Measurements from ENCODE around the gene GREB1.
A peak's percentile ranks its signal among the peaks of the same experiment; 100 is the strongest.

The GREB1 gene

GRCh38 chr2:11535899-11536344 is 2.1 kb downstream of the GREB1 start:
- H3K9me3 ChIP-seq (ENCODE audit: low read length), result no peaks in the 10 kb centered on the region
- H3K9ac ChIP-seq (ENCODE audit: low read length), result no peak overlapping the region
- no peak overlapping the region for H3K27ac ChIP-seq (ENCODE audit: low read depth, low read length, poor library complexity, severe bottlenecking)
- H3K4me1 ChIP-seq (ENCODE audit: insufficient read depth, low read length, severe bottlenecking), result peaks cover 16% of the 10 kb centered on the region
- no peak overlapping the region for H3K4me2 ChIP-seq (ENCODE audit: low read length)
- no peaks in the 10 kb centered on the region for H4K20me1 ChIP-seq (ENCODE audit: insufficient read depth, low read length)
- no peaks in the 10 kb centered on the region for H3K36me3 ChIP-seq (ENCODE audit: insufficient read depth, low read length)
- H3K27me3 ChIP-seq (ENCODE audit: insufficient read depth, low read length), result no peaks in the 10 kb centered on the region
- H2AFZ ChIP-seq (ENCODE audit: low read length), result no peak overlapping the region
- H3K79me2 ChIP-seq (ENCODE audit: insufficient read depth, low read length), result no peaks in the 10 kb centered on the region
- no peaks in the 10 kb centered on the region for H3K9me2 ChIP-seq (ENCODE audit: low read depth, low read length)
- H3K4me3 ChIP-seq (ENCODE audit: low read depth, low read length, poor library complexity, severe bottlenecking), result no peak overlapping the region
- TF ChIP-seq EZH2 (IDR thresholded peaks at IDR 0.05; ENCODE audit: borderline replicate concordance, low read length) (no peak), CTCF (IDR thresholded peaks at IDR 0.05; ENCODE audit: low read length) (no peak)
- H3F3A ChIP-seq (ENCODE audit: insufficient read depth, low read length), result no peaks in the 10 kb centered on the region

DNA sequence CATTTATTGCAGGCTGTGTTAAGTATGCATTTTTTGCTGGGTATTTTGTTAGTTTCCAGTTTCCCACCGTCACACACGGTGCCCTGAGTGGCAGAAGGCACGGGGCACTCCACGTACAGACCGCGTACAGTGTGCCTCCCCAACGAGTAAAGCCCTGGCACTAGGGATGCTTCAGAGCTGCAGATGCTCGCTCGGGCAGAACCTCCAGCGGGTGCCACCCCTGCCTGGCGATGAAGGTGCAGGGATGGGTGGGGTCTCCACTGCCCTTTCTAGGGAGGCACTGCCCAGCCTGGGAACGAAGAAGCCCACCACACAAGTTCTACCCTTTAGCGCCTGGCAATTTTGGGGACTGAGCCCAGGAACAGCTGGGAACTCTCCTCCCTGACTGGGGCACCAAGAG is 4.1 kb downstream of the GREB1 start:
- H3K4me1 ChIP-seq (ENCODE audit: insufficient read depth, low read length, severe bottlenecking), result peaks cover 37% of the 10 kb centered on the region
- H3K4me3 ChIP-seq (ENCODE audit: low read depth, low read length, poor library complexity, severe bottlenecking), result no peak overlapping the region
- H3F3A ChIP-seq (ENCODE audit: insufficient read depth, low read length), result no peaks in the 10 kb centered on the region
- no peaks in the 10 kb centered on the region for H3K9me2 ChIP-seq (ENCODE audit: low read depth, low read length)
- H4K20me1 ChIP-seq (ENCODE audit: insufficient read depth, low read length), result no peaks in the 10 kb centered on the region
- no peaks in the 10 kb centered on the region for H3K9me3 ChIP-seq (ENCODE audit: low read length)
- H2AFZ ChIP-seq (ENCODE audit: low read length), result no peak overlapping the region
- H3K27ac ChIP-seq (ENCODE audit: low read depth, low read length, poor library complexity, severe bottlenecking), result no peak overlapping the region
- no peaks in the 10 kb centered on the region for H3K36me3 ChIP-seq (ENCODE audit: insufficient read depth, low read length)
- H3K79me2 ChIP-seq (ENCODE audit: insufficient read depth, low read length), result no peaks in the 10 kb centered on the region
- no peaks in the 10 kb centered on the region for H3K27me3 ChIP-seq (ENCODE audit: insufficient read depth, low read length)
- H3K4me2 ChIP-seq (ENCODE audit: low read length), result no peak overlapping the region
- TF ChIP-seq EZH2 (IDR thresholded peaks at IDR 0.05; ENCODE audit: borderline replicate concordance, low read length) (no peak), CTCF (IDR thresholded peaks at IDR 0.05; ENCODE audit: low read length) (no peak)
- no peak overlapping the region for H3K9ac ChIP-seq (ENCODE audit: low read length)

DNA sequence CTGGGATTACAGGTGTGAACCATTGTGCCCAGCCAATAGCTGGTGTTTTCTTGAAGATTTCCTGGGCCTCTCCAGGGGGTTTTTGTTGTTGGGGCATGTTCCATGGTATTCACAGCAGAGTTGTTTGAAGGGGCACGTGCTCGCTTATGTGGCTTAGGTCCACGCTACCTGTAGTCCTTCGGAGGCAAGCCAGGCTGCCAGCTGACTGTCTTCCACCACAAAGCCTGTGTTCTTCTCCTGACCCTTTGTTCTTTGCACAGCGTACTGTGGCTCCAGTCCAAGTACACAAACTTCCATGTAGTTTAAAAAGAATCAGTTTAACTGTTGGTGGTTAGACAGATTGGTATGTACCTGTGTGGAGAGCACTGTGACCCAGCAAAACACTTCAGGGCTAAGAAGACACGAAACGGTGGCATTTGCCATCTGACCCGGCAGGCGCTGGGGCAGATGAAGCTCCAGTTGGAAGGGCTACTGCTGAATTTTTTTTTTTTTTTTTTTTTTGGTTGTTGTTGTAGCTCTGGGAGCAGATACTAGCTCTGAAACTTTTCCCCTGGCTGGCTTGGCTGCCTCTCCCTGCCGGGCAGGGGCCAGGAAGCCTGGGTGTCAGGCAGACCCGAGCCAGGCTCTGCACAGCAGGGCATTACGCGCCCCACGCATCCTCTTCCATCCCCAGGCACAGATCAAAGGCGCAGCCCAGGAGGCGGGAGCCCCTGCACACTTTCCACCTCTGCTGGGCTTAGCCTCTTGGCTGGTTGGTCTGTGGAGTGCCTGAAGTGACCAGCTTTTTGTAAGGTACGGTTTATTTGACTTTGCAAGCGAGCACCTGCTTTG is 5.7 kb downstream of the GREB1 start:
- TF ChIP-seq CTCF (IDR thresholded peaks at IDR 0.05; ENCODE audit: low read length) (no peak), EZH2 (IDR thresholded peaks at IDR 0.05; ENCODE audit: borderline replicate concordance, low read length) (no peak)
- H3K9ac ChIP-seq (ENCODE audit: low read length), result no peak overlapping the region
- H3K27ac ChIP-seq (ENCODE audit: low read depth, low read length, poor library complexity, severe bottlenecking), result peak overlapping the region; percentile 88
- no peaks in the 10 kb centered on the region for H3K9me3 ChIP-seq (ENCODE audit: low read length)
- H4K20me1 ChIP-seq (ENCODE audit: insufficient read depth, low read length), result no peaks in the 10 kb centered on the region
- peaks cover 40% of the 10 kb centered on the region for H3K4me1 ChIP-seq (ENCODE audit: insufficient read depth, low read length, severe bottlenecking)
- H2AFZ ChIP-seq (ENCODE audit: low read length), result no peak overlapping the region
- no peaks in the 10 kb centered on the region for H3K9me2 ChIP-seq (ENCODE audit: low read depth, low read length)
- H3K36me3 ChIP-seq (ENCODE audit: insufficient read depth, low read length), result no peaks in the 10 kb centered on the region
- H3K79me2 ChIP-seq (ENCODE audit: insufficient read depth, low read length), result no peaks in the 10 kb centered on the region
- H3F3A ChIP-seq (ENCODE audit: insufficient read depth, low read length), result no peaks in the 10 kb centered on the region
- no peaks in the 10 kb centered on the region for H3K27me3 ChIP-seq (ENCODE audit: insufficient read depth, low read length)
- no peak overlapping the region for H3K4me2 ChIP-seq (ENCODE audit: low read length)
- H3K4me3 ChIP-seq (ENCODE audit: low read depth, low read length, poor library complexity, severe bottlenecking), result no peak overlapping the region
